Measurements from ENCODE around the gene FREY1.

GRCh38 chr11:45941285-45941684, 34.2 kb upstream of the FREY1 start:
- TF ChIP-seq POLR2AphosphoS5 (IDR thresholded peaks at IDR 0.05; ENCODE audit: low read depth, low read length) (no peak), POLR2A (IDR thresholded peaks at IDR 0.05; ENCODE audit: low read depth, low read length) (no peak), TAF1 (IDR thresholded peaks at IDR 0.05; ENCODE audit: borderline replicate concordance, low read depth, low read length) (no peak)

All from GM12892 (cell line).